ENCODE results near the gene WNK3.

Gene WNK3

DNA sequence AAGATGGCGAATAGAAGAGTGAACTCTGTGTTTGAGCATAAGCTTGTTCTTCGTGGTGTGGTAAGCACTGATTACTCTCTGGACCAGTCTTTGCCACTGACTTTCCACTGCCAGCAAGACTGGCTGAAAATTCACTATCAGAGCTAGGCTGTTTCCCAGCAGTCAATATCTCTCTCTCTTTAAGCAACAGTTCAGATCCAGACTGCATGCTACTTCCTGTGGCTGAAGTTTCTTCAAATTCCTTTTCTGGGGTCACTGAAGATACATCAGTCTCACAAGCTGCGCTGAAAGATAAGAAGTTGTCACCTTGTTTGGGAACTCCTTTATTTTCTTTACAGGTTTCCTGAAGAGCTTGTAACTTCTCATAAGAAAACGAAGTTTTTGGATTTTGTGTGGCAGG is 120.8 kb downstream of the WNK3 start:
- FAIRE-seq, result no peak

DNA sequence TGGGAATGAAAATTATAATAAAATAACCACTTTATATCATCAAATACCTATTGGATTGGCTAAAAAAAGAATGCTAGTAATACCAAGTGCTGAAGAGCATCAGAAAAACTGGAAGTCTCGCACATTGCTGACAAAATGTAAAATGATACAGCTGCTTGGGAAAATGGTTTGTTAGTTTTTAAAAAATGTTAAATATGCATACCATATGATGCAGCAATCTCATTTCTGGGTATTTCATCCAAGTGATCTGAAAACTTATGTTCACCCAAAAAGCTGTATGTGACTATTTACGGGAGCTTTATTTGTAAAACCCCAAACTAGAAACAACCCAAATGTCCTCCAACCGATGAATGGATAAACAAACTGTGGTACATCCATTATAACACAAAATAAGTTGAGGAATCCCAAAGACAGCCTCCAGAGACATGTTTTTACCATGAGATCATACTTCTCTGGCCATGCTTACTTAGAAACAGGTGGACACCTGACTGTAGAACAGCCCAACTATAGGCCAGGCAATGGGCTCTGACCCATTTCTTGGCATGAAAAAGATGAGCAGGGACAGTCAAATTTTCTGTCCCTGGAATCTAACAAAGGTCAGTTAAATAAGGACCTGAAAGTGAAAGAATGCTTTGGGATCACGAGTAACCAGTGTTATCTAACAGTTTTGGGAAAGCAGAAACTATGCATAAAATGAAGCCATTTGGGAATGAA is 127.3 kb downstream of the WNK3 start:
- no peak for FAIRE-seq

DNA sequence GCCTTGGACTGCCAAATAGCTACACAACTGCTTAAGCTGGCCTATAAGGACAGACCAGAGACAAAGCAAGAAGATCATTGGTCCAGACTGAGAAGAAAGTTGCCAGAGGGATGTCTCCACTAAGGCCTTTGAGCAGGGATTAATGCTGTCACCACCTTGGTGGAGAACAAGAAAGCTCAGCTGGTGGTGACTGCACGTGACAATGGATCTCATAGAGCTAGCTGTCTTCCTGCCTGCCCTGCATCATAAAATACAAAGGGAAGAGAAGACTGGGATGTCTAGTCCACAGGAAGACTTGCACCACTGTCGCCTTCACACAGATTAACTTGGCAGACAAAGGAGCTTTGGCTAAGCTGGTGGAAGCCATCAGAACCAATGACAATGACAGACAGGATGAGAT is 134.3 kb downstream of the WNK3 start:
- no peak for FAIRE-seq

DNA sequence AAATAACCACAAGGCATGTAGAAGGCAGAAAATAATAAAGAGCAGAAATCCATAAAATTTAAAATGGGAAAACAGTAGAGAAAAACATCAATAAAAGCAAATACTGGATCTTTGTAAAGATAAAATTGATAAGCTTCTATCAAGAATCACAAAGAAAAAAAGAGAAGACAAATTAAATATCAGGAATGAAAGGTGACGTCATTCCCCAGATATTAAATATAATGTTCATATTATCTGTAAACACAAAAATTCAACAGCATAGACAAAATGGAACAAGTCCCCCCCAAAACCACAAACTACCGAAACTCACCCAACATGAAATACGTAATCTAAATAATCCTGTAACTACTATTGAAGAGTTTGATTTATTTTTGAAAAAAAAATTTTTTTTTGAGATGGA is 144.2 kb downstream of the WNK3 start:
- no peak for FAIRE-seq

DNA sequence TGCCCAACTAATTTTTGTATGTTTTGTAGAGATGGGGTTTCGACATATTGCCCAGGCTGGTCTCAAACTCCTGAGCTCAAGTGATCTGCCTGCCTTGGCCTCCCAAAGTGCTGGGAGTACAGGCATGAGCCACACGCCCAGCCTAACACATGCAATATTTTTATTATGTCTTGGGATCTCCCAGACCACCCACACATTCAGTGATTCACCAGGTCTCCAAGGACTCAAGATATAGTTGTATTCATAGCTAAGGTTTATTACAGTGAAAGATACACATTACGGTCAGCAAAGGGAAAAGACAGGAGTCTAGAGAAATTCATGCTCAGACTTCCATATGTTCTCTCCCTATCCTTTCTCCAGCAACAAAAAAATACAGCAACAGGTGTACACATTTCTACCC is 149.3 kb downstream of the WNK3 start:
- FAIRE-seq, result no peak

DNA sequence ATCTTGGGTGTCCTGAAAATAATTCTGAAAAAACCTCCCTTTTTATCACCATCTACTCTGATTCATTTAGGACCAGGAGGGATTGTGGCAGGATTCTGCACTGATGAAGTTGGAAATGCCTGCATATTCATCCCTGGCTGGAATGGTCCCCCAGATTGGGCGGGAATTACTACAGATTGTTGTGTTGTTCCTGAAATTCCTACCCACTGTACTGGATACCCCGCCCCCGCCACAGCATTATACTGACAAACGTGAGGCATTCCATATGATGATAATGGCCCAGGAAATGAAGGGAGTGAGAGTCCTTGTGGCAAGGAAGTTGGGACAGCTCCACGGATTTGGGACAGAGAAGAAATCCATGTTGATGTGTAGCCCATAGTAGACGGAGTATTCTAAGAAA is 159.6 kb downstream of the WNK3 start:
- no peak for FAIRE-seq

DNA sequence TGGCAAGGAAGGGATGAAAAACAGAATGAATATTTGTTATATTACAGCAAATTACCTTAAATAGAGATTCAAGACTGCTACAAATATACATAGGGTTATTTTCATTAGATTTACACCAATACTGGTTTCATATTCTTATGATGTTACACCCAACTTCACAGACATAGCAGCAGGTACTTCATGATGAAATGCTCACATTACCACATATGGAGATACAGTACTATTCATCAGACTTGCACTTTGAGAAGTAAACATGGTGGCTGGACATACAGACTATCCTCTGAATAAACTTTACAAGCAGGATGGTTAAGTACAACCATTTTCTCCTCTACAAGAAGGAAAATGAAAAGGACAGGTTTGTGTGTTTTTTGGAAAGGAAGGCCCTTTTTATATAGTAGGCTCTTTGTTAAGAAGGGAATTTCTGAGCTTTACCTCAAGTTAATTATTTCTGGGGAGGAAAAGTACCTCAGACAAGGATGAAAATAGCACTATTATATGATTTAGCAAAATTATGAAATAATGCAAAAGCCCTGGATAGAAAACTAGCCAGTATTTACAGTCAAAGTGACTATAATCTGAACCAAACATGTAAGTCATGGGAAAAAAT is 162.8 kb downstream of the WNK3 start:
- FAIRE-seq, result no peak

DNA sequence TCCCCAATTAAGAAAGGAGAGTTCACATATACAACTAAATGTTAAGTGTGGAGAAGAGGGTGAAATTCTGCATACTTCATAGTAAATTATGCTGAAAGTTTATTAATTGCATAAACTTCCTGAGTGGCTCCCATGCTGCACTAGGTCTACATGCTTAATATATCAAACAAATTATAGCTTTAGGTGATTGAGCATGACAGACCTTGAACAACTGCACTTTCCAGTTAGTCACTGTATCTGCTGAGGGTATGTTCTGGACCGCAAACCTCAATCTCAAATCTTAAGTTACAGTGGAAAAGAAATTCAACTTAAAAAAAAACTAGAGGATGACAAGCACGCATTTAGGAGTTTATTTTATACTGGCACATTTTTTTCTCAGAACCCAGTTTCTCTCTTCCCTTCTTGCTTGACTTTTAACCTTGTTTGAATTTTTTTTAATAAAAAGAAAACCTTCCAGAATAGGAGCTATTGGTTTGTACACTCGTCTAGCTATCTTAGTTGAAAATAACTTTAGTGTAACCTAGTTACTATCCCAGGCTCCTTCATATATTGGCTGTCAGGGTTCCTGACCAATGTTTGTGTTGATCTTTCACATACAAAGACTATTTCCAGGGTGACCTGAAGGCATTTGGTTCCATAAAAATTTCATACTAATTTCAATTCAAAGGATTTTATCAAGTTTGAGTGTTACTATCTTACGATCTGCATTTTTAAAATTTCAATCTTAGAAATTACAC is 164.6 kb downstream of the WNK3 start:
- peak; percentile 68 for FAIRE-seq

DNA sequence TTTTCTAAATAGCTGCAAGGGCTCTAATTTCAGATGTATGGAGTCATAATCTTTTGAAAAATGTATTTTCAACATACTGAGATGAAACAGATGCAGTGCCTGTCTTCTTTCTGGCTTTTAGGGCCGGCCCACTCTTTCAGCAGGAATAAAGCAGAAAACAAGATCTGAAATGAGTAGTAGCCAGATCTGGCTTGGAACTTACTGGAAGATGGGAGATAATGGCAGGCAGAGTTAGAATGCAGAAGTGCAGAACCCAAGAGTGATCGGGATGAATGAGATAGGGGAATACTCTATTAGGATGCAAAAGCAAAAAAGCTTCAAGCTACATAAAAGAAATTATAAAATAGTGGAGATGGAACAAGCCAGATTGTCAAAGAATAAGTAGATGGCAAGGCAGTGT is 173.4 kb downstream of the WNK3 start:
- no peak for FAIRE-seq

DNA sequence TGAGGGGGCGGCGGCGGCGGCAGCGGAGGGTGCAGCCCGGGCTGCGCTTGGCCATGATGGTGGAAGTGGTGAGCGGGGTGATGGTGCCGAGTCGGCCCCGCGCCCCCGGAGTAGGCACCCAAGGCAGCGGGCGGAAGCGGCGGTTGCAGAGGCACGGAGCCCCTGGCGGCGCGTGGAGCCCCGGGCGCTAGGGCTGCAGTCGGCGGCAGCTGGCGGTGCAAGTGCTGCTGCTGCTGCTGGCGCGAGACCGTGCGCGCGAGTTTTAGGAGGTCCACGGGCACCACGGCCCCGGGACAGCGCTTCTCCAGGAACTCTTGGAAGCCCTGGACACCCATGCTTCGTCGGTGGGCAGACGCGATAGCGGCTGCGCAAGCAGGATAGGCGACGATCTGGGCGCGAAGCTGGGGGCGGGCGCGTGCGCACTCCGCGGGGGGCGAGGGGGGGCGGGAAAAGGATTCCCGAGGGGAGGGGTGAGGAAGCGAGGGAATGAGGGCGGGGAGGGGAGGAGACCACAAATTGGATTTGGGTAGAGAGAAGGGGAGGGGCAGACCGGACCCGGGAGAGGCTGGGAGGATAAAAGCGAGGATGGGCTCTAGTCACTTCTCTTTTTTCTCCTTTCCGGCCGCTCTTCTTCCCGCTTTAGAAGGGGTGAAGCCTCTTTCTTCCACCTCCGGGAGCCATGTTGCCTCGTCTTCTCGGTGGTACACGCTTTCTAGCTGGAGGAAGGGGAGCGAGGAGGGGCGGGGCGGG is 174.8 kb downstream of the WNK3 start, which contains the start of gene FAM120C:
Gene FAM120C, minus strand, starts transcription at position 391 of the 750 bp plus-strand sequence. Its CDS starts 56 bp downstream, at position 335.
- FAIRE-seq, result no peak

DNA sequence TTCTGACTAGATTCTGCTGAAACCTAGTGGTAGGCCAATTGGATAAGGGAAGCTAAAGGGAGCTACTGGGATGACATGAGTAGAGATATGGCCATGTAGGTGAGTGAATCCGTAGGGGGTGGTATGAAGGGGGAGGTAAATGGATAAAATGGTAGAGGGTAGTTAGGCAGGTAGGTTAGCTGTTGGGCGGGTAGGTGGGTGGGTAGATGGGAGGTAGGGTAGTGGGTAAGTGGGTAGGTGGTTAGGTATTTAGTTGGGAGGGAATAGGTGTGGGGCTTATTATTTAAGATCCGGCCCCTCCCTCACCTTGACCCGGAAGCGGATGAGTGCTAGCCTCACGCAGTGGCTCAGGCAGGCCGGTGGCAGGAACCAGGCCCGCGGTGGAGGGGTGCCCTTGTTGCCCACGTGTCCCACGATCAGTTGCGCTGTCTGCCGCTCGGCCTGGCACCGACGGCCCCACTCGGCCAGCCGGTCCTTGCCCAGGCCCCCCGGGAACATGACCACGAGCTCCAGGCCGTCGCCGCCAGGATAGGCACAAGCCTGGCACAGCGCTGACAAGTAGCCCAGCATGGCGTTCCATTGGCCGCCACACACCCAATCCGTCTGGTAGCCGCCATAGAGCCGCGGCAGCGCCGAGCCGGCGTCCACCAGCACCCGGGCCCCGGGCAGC is 175.5 kb downstream of the WNK3 start:
- FAIRE-seq, result no peak

DNA sequence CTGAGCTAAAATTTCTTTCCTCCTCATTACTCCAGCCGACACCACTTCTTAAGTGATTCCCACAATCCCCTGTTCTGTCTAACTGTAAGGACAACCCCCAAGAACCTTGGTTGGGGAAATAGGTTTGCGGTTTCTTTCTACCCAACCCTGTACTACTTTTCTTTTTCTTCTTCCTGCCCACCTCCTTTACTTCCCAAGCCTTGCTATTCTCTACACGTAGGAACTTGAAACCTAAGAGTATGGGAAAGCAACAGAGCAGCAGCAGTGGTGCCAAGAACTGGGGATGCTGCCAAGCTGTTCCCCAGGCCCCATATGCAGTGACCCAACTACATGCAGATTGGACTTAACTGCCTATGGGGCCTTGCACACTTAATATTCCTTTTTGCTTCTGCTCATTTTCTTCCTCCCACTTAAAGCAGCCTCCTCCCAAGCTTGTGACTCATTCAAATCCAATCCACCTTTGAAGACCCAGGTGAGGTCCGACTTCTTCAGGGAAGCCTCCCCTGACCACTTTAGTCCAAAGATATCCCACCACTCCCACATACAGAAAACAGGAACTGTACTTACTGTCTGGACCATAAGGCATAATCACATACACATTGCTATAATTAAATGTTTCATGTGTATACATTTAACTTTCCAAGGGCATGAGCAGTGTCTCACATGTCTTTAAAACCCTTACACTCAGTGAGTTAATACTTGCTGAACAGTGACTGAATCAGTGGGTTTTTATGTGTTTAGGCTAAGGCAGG is 176.5 kb downstream of the WNK3 start:
- FAIRE-seq, result no peak

DNA sequence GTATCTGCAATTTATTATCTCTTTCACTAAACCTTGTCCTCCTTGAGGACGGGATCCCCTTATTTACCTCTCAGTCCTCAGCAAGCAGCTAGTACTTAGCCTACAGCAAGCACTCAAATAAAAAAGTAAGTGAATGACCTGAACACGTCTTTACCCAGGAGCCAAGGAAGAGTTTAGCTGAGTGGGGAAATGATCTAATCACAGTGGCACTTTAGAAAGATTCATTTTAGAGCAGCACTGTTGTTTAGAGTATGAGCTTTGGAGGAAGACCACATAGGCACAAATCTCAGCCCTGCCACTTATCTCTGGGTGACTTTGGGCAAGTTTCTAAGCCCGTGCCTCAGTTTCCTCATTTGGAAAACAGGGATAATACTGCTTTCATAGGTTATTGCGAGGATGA is 177.4 kb downstream of the WNK3 start:
- no peak for FAIRE-seq

DNA sequence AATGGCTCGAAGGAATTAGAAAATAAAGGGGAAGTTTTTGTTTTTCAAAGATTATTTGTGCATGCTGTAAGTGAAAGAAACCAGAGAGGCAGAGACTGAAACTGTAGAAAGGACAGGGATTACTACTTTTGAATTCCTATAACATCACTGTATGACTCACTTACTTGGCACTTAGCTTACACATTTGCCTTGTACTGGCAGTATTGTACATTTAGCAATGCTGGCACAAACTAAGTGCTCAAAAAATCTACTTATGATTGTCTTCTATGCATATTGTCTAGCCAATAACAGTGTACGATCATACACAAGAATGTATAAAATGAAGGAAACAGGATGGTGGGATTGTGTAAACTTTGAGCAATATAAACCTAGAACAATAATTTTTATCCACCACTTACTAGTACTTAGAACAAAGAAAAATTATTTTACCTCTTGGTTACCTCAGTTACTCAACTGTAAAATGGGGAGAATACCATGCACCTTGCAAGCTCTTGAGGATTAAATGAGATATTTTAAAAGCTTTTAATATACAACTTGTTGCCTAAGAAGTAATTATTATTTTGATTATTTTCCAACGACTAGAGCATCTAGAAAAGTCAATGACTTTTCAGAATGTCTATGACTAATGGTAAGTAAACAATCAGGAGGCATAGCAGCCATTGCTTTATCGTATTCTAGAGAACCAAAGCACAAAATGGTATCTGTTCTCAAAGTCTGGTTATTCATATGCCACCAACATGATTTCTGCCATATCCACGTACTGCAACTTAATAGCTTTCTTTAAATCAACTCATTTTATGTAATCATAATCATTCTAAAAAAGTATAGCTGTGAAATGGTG is 179.5 kb downstream of the WNK3 start:
- peak; percentile 36 for FAIRE-seq

DNA sequence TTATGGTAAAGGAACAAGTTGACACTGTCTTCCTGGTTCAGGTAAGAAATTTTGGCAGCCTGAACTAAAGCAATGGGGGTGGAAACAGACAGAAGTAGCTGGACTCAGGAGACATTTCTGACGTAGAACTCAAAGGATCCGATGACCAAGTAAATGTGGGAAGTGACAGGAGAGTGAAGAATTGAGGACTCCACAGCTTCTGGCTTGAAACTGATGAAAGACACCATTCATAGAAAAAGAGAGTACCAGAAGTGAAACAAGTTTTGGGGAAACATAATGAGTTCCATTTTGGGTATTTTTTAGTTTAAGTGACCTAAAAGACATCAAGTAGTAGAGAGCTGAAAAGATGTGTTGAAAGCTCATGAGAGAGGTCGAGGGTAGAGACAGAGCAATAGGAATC is 180.5 kb downstream of the WNK3 start:
- peak; percentile 41 for FAIRE-seq

DNA sequence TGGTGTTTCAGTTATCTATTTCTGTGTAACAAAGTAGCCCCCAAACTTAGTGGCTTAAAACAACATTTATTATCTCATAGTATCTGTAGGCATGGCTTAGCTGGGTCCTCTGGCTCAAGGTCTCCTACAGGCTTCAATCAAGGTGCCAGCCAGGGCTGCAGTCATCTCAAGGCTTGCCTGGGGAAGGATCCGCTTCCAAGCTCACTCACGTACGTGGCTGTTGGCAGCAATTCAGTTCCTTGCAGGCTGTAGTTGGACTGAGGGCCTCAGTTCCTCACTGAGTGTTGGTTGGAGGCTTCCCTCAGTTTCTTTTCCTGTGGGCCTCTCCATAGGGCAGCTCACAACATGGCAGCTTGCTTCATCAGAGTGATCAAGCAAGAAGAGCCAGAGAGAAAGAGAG is 184.1 kb downstream of the WNK3 start:
- FAIRE-seq, result no peak

DNA sequence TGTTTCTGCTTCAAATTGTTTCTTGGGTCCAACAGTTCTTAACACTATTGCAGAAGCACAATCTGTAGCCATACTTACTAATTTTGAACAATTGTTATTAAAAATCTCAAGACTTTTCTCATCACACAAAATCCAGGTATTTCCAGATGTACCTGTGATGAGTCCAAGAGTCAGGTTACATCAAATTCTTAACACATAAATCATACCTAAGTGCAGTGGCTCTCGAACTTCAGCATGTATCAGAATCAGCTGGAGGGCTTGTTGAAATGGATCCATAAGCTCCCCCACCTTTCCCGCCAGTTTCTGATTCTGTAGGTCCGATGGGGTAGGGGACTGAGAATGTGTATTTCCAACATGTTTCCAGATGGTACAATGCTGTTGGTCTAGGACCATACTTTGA is 185.4 kb downstream of the WNK3 start:
- no peak for FAIRE-seq

DNA sequence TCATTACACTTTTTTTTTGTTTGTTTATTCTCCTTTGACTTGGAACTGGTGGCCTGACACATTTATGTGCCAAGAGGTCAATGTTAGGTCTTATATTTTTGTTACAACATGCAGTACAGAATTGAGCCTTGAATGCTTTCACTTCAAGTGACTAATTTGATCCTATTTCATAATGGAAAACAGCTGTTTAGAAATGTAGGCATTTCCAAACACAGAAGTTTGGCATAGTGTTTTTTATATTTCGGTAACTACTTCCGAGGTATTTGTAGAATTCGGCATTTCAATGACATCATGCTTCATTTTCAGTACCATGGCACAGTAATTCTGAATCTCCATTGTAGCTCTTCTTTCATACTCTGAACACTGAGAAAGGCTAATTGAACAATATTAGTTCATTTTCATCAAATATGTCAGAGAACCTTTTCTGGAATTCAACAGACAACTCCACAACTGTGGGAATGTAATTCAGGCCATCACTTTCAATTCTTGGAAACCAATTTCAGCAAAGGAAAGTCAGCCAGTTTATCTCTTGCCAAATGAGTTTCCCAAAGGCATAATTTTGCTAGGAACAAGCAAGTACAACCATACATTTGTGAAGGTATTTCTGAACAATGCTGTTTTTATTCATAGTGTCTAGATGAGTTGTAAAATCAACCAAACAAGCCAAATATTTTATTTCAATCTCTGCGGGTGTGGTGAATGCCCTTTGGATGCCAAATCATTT is 186.2 kb downstream of the WNK3 start:
- FAIRE-seq, result no peak

DNA sequence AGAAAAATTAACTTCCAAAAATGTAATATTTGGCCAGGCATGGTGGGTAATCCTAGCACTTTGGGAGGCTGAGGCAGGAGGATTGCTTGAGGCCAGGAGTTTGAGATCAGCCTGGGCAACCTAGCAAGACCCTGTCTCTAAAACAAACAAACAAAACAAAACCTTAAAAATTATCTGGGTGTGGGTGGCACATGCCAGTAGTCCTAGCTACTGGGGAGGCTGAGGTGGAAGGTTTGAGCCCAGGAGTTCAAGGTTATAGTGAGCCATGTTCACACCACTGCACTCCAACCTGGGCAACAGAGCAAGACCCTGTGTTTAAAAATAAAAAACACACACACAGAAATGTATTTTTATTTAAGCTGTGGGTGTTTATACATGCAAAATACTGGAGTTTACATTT is 186.8 kb downstream of the WNK3 start:
- FAIRE-seq, result no peak

DNA sequence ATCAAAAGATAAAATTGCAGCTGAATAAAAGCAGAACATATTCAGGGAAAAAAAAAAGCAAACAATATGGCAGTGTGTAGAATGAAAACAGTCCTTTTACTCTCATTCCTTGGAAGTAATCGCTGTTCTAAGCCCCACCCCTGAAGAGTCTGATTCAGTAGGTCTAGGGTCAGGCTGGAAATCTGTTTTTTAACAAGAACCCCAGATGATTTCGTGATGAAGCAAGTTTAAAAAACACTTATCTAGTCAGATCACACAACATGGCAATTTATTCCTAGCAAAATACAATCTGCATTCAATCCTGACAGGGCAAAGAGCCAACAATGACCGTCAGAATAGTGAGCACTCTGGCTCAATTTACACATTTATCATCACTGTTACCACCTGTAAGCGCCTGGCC is 190.9 kb downstream of the WNK3 start:
- no peak for FAIRE-seq
